RWPE2 (cell line): Measurements from ENCODE around the gene GMEB2.

Experiments
- ATAC-seq: fragments of 200-7000 bp; cut with Tn5 transposase; 3 replicates; pipeline ENCODE4 v1.9.1; 2021; ENCODE audit warnings: low read depth
- DNase-seq: peaks from one replicate; pipeline ENCODE4 v3.0.0-alpha.2; 2020; ENCODE audit warnings: low spot score
- H3K27ac ChIP-seq: fragments of 450-650 bp; 2 replicates; pipeline ENCODE4 v1.5.1; 2017; ENCODE audit warnings: mild to moderate bottlenecking; ENCODE audit not compliant: poor library complexity, severe bottlenecking
- H3K27me3 ChIP-seq: fragments of 250-450 bp; sonication (Bioruptor Pico); 2 replicates; pipeline ENCODE4 v1.5.1; 2021; ENCODE audit warnings: mild to moderate bottlenecking, moderate library complexity; ENCODE audit not compliant: insufficient read depth, poor library complexity, severe bottlenecking
- H3K36me3 ChIP-seq: fragments of 250-450 bp; sonication (Bioruptor Pico); 2 replicates; pipeline ENCODE4 v1.5.1; 2020; ENCODE audit warnings: low read depth, mild to moderate bottlenecking, moderate library complexity
- H3K4me1 ChIP-seq: fragments of 250-450 bp; sonication (Bioruptor Pico); 2 replicates; pipeline ENCODE4 v1.5.1; 2021; ENCODE audit warnings: mild to moderate bottlenecking, moderate library complexity; ENCODE audit not compliant: insufficient read depth, poor library complexity, severe bottlenecking
- H3K4me3 ChIP-seq: fragments of 250-450 bp; sonication (Bioruptor Pico); 2 replicates; pipeline ENCODE4 v1.5.1; 2021; ENCODE audit warnings: mild to moderate bottlenecking, moderate library complexity; ENCODE audit not compliant: severe bottlenecking
- H3K9me3 ChIP-seq: fragments of 250-450 bp; sonication (Bioruptor Pico); 2 replicates; pipeline ENCODE4 v1.5.1; 2021; ENCODE audit warnings: mild to moderate bottlenecking, moderate library complexity; ENCODE audit not compliant: severe bottlenecking
- TF ChIP-seq, protein P1 (sequence below): fragments of 450-650 bp; IDR thresholded peaks from one replicate; pipeline ENCODE4 v1.5.1; 2017; ENCODE audit warnings: mild to moderate bottlenecking, moderate library complexity; ENCODE audit not compliant: poor library complexity, severe bottlenecking

The GMEB2 gene

DNA sequence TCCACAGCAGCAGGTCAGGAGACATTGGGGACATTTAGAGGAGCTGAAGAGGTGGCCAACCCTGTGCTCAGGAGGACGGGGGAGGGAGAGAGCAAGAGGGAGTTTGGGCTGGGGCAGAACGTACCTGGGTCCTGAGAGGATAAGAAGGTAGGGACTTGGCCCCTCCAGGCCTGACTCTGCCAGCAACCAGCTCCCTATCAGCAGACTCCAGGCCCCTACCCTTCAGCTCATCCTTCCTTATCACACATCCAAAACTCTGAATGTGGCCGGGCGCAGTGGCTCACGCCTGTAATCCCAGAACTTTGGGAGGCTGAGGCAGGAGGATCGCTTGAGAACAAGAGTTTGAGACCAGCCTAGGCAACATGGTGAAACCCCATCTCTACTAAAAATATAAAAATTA, 21.3 kb upstream of the GMEB2 start:
- H3K4me1 ChIP-seq = no peaks in the 10 kb centered on the region
- no peak overlapping the region for H3K27ac ChIP-seq
- no peaks in the 10 kb centered on the region for H3K36me3 ChIP-seq
- peak; percentile 73 for DNase-seq
- TF ChIP-seq, protein P1, sequence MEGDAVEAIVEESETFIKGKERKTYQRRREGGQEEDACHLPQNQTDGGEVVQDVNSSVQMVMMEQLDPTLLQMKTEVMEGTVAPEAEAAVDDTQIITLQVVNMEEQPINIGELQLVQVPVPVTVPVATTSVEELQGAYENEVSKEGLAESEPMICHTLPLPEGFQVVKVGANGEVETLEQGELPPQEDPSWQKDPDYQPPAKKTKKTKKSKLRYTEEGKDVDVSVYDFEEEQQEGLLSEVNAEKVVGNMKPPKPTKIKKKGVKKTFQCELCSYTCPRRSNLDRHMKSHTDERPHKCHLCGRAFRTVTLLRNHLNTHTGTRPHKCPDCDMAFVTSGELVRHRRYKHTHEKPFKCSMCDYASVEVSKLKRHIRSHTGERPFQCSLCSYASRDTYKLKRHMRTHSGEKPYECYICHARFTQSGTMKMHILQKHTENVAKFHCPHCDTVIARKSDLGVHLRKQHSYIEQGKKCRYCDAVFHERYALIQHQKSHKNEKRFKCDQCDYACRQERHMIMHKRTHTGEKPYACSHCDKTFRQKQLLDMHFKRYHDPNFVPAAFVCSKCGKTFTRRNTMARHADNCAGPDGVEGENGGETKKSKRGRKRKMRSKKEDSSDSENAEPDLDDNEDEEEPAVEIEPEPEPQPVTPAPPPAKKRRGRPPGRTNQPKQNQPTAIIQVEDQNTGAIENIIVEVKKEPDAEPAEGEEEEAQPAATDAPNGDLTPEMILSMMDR = no peak
- H3K27me3 ChIP-seq = peaks cover 18% of the 10 kb centered on the region
- no peaks in the 10 kb centered on the region for H3K9me3 ChIP-seq
- no peak for ATAC-seq
- no peak overlapping the region for H3K4me3 ChIP-seq

DNA sequence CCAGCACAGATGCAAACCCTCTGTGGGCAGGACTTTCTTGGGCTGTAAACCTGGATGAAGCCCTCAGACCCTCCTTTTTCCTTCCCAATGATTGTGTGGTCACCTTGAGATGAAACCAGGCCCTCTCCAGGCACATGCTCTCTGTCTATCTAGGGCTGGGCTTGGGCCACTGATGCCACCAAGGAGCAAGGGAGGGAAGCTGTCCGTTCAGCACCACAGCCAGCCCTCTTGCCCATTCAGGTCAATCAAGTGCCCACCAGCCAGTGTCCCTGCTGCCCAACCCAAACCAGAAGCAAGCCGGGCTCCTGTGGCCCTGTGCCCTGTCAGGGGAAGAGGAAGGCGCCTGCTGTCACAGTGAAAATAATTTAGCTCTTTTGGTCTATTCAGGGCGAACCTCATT, 18.3 kb upstream of the GMEB2 start:
- no peaks in the 10 kb centered on the region for H3K4me1 ChIP-seq
- H3K9me3 ChIP-seq = no peaks in the 10 kb centered on the region
- H3K4me3 ChIP-seq = no peak overlapping the region
- H3K27ac ChIP-seq = no peak overlapping the region
- no peak for DNase-seq
- H3K27me3 ChIP-seq = no peaks in the 10 kb centered on the region
- H3K36me3 ChIP-seq = no peaks in the 10 kb centered on the region
- no peak for ATAC-seq
- TF ChIP-seq, protein P1 = no peak

DNA sequence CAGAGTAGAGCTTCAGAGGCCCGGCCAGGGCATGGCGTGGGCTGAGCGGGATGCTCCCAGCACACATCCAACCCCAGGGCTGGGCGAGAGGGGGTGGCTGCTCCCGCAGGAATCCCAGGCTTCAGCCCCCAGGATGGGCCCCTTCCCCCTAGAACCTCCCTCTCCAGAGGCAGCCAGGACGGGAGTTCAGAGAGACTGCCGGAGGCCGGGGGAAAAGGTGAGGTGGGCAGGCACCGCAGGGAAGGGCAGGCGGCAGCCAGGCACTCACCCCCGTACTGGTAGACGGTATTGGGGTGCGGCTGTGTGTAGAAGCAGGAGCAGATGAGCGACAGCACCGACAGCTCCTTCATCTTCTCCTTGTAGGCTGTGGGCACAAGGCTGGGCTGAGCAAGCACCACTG, 17.0 kb upstream of the GMEB2 start:
- Histone ChIP-seq H3K9me3 (no peaks in the 10 kb centered on the region), H3K4me1 (no peaks in the 10 kb centered on the region), H3K4me3 (no peak overlapping the region), H3K27me3 (no peaks in the 10 kb centered on the region), H3K36me3 (no peaks in the 10 kb centered on the region), H3K27ac (no peak overlapping the region)
- TF ChIP-seq, protein P1 = no peak
- DNase-seq (peak; percentile 82), ATAC-seq (no peak)

DNA sequence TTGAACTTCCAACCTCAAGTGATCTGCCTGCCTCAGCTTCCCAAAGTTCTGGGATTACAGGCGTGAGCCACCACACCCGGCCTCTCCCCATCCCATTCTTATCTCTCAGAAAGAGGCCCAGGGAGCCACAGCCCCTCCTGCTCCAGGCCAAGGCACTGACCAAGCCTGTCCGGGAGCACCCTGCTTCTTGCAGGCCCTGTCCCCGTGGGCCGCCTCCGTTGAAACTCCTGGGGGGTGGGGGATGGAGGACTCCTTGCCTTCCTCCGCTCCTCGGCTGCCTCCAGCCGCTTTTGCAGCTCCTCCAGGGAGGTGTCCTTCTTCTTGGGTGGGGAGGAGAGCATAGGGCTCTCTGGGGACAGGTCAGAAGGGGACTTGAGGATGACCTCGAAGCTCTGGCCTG, 16.6 kb upstream of the GMEB2 start:
- DNase-seq = no peak
- TF ChIP-seq, protein P1 = no peak
- Histone ChIP-seq H3K36me3 (no peaks in the 10 kb centered on the region), H3K9me3 (no peaks in the 10 kb centered on the region), H3K4me3 (no peak overlapping the region), H3K27ac (no peak overlapping the region), H3K27me3 (no peaks in the 10 kb centered on the region), H3K4me1 (no peaks in the 10 kb centered on the region)
- ATAC-seq = no peak

DNA sequence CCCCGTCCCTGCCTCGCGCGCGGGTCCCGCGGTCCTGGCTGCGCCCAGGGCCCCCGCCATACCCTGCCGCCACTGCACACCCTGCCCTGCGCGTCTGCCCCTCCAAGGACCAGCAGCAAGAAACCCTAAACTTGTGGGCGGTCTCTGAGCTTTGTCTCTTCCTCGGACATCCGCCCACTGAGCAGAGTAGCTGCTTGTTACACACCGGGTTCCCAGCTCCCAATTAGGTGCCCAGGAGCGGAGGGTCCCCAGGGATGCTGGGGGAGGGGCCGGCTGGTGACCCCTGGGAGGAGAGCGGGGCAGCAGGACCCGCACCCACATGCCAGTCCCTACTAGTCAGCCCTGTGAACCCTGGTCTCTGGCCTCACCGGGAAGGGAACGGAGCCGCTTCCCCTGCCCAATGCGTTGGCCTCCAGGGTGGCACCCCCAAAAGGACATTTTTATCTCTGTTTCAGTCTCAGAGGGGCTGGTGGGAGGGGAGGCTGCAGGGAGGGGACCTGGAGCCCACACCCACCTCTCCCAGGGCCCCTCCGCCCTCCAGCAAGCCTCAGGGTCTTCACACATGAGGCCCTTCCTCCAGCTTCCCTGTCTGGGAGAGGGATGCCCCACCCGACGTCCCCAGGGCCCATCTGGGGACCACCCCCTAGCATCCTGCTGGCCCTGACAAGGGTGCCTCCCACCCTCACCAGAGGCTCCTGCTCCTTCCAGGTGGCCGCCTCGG, 15.8 kb upstream of the GMEB2 start:
- TF ChIP-seq, protein P1 = no peak
- Histone ChIP-seq H3K4me3 (peak overlapping the region; percentile 57), H3K9me3 (no peaks in the 10 kb centered on the region), H3K4me1 (no peaks in the 10 kb centered on the region), H3K27me3 (no peaks in the 10 kb centered on the region), H3K36me3 (no peaks in the 10 kb centered on the region), H3K27ac (peak overlapping the region; percentile 79)
- ATAC-seq = peak; percentile 24
- DNase-seq = peak; percentile 88
